OCI-LY1 (cell line): ENCODE results near the gene PLD1.

ENCODE experiments used
- CTCF ChIP-seq: fragments of 200-600 bp; sonication (generic), shearing (Covaris generic); IDR thresholded peaks from 2 replicates; pipeline ENCODE4 v1.5.1; 2017; ENCODE audit warnings: mild to moderate bottlenecking, antibody characterized with exemption, low read length, moderate library complexity, mixed read lengths
- EZH2 ChIP-seq: fragments of 200-600 bp; sonication (generic), shearing (Covaris generic); IDR thresholded peaks from 2 replicates; pipeline ENCODE4 v1.8.0; 2017; ENCODE audit warnings: borderline replicate concordance, mixed run types, mild to moderate bottlenecking, antibody characterized with exemption, low read length, moderate library complexity, mixed read lengths

GRCh38 chr3:171569571-171570132, 240.6 kb downstream of the PLD1 start:
- no peak for TF ChIP-seq CTCF
- no peak for TF ChIP-seq EZH2
